Prostate gland (tissue), 2 donors: ENCODE measurements around the gene MAGEA9B.

Experiments
- CTCF ChIP-seq, 4 experiments: fragments of 200-600 bp in 2 of 4; fragments of 450-650 bp in 2 of 4; sonication (generic) in 2 of 4; IDR thresholded peaks; 1 replicate in 3 of 4; 2 replicates in 1 of 4; pipeline ENCODE4 v1.5.1; 2016 to 2019; ENCODE audit warnings: antibody characterized with exemption in 4 of 4, mild to moderate bottlenecking in 2 of 4, moderate library complexity in 2 of 4
- POLR2A ChIP-seq: fragments of 450-650 bp; IDR thresholded peaks from one replicate; pipeline ENCODE4 v1.6.1; 2016; ENCODE audit warnings: antibody characterized with exemption, mild to moderate bottlenecking

GRCh38 chrX:149563359-149563758, 23.9 kb downstream of the MAGEA9B start:
- no peak for TF ChIP-seq CTCF (IDR thresholded peaks at IDR 0.05)
- TF ChIP-seq POLR2A: no peak
